GM19468 (cell line): ENCODE measurements around the gene TPPP2.

Source experiments
- ATAC-seq: cut with Tn5 transposase; IDR thresholded peaks from one replicate; pipeline ENCODE4 v1.9.1; 2021; ENCODE audit warnings: mild to moderate bottlenecking, moderate library complexity, moderate number of reproducible peaks; ENCODE audit not compliant: unreplicated experiment; ENCODE audit errors: extremely low read depth

The TPPP2 gene

DNA sequence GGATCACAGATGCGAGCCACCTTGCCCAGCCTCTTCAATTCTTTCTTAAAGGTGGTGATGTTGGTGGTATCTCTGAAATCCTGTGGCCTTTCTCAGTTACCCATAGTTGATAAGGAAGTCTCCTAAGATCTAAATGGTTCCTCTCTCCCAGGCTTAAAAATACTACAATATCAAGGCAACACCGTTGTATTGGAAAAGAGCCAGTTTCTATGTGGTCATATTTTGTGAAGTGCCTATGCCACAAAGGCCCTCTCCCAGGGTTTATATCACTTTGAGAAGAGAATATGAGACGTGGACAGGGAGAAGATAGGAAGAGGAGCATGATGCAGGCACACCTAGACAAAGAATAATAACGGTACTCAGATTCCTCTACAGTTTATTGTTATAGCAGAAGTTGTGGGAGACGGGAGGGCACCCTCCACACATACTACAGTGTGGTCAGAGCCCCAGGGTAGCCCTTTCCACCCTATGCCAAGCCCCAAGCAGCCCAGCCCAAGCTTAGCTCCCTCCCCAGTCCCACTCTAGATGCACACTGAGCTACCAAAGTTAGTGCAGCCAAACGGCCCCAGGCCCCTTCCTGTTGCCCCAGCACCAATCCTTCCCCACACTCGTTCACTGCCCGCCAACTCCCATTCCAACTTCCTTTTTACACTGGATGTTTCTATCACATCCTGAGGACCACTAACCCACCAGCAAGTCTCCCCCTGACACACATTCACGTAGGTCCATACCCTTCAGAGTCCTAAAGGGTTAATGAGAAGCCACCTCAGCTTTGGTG lies 13.4 kb upstream of the TPPP2 start:
- no peak for ATAC-seq

DNA sequence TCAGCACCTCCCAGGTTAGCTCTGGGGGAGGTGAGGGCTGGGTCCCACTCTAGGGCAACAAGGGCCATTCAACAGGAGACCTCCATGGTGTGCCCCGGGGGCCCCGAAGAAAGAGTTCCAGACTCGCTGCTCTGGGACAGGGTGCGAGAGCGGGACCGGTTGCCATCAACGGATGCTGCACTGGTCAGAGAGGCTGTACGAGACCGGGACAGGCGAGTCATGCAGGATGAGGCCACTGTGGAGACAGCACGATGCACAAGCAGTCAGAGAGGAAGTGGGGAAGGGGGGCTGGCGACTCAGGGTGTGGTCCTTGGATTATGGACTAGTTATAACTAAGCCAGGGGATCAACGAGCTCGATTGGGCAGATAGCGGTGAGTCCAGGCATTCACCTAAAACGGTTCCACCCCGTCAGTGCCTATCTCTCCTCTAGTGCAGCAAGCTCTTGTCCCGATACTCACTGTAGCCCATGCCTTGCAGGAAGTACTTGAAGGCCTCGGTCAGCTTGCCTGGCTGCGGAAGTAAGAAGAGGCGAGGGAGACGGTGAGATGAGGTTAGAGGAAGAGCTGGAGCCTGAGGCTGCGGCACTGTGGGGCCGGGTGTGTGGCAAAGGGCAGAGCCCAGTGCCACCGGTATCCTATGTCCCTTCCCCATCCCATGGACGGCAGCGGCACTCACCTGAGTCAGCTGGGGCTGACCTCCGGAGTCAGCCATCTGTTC lies 12.3 kb upstream of the TPPP2 start:
- no peak for ATAC-seq

DNA sequence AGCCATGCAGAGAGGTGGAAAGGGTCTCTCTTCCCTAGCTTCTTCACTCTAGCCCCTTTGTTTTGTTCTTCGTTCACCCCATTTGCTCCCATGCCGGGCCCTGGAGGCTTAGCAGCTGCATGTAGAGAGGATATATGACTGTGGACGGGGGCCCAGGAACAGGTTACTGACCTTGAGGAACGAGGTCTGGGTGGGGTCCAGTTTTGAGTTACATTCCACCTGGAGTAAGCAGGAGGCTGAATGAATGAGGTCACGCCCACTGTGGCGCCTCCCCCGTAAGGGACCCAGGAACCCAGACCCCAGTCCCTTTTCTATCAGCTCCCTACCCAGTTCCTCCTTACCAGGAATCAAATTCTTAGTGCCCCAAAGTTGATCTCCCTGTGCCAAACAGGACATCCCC lies 11.7 kb upstream of the TPPP2 start:
- ATAC-seq, result no peak

DNA sequence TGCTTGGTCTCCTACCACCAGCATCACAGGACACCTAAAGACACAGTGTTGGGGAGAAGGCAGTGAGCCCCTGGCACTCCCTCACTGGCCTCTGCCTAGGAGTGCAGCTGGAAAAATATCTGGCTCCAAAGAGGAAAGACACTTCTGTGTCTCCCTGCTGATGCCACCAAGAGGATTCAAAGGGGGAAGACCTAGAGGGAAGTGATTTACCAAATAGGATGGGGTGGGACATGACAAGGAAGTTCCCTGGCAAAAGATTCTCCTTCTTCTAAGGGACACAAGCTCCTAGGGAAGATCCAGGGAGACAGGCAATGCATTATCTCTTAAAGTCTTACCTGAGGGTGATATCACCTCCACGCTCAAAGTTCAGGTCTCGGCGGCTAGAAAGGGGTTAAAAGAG lies 11.2 kb upstream of the TPPP2 start:
- ATAC-seq, result no peak

DNA sequence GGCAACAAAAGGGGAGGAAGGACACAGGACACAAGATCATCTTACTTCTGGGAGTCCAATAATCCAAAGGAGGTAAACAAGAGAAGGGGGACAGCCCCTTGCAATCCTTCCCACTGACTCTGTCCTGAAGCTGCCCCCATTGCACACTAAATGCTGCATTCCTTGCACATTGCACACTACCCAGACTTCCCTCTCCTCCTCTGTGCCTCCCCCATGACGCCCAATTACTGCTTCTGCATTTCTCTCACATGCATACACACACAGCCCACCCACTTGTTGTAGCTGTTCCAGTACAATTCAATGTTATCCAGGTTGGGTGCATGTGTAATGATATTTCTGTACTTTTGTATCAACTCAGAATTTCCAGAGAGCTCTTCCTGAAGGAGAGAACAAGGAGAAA lies 10.7 kb upstream of the TPPP2 start:
- ATAC-seq, result no peak

DNA sequence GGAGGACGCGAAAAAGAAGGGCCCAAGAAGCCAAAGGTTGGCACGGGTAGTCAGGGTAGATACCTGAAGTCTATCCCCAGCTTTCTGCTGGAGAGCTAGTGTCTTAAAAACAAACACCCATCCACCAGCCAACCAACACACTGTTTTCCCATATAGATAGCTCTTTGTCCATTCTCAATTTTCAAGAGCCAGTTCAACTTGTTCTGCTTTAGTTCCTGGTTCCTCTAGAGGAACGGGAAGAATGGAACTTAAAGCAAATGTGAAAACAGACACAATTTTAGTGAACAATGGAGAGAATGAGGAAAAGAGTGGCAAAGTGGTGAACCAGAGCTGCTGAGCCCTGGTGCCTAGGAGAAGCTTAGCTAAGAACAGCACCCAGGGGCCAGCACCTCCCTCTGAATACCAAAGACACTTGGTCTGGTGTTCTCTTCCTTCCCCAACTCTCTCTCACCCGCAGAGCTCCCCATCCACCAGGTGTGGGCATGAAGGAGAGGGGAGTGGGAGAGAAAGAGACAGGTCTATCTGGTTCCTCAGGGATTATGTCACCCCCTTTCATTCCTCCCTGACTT lies 9.0 kb upstream of the TPPP2 start:
- no peak for ATAC-seq

DNA sequence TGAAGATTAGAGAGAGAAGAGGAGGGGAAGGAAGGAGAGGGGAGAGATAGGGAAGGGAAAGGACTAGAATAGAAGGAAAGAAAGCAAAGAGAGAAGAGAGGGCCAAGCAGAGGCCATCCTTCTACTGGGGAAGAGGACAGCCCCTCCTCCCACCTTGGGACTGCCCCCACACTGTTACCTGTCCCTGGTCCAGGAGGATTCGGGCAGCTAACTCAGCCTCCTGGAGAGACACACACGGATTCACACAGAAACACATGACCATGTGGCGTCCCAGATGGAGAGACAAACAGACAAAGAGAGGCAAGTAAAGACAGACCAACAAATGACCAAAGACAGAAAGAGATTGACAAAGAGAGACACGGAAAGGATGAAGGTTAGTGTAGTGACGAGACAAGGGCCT lies 7.3 kb upstream of the TPPP2 start:
- no peak for ATAC-seq

DNA sequence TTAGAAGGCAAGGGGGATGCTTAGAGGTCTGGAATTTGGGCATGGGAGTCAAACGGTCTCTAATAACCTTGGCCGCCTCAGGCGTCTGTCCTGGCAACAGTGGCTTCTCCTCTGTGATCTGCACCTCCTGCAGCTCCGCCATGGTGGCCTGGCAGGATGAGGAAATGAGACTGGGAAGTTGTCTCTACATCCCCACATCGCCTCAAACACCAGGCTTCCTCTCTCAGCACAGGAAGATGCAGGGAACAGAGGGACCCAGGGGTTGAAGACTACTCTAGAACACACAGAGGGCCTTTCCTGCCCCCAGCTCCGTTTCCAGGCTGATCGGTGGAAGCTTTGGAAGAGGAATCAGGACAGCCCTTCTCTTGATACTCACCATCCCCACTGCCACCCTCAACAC lies 6.8 kb upstream of the TPPP2 start:
- no peak for ATAC-seq

DNA sequence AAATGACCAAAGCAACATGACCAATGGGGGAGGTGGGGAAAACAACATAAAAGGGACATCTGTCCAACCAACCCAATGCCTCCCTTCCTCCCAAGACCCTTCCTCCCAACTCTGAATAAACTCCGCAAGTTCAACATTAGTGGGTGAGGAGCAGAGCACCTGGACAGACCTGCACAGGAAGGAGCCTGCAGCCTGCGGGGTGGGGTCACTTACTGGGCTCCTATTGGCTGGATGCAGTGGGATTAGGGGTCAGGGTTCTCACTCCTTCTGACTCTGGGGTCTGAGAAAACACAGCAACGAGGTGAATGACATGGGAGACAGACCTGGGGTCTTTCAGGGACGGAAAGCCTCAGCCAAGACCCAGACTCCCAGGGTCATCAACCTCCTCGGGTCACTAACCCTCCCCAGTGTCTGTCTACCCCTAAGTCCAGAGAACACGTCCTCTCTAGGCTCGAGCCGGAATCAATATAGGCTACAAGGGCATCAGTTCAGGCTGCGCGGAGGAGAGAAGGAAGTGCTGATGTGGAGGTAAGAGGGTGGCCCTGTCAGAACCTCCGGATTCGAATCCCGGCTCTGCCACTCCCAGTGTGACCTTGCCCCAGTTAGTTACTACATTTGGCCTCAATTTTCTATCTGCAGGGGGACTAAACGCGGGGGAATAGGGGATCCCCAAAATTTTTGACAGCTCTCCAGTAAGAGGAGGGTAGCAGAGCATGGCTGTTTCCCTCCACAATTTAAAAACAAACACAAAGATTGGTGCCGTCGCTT lies 6.0 kb upstream of the TPPP2 start:
- ATAC-seq, result no peak

DNA sequence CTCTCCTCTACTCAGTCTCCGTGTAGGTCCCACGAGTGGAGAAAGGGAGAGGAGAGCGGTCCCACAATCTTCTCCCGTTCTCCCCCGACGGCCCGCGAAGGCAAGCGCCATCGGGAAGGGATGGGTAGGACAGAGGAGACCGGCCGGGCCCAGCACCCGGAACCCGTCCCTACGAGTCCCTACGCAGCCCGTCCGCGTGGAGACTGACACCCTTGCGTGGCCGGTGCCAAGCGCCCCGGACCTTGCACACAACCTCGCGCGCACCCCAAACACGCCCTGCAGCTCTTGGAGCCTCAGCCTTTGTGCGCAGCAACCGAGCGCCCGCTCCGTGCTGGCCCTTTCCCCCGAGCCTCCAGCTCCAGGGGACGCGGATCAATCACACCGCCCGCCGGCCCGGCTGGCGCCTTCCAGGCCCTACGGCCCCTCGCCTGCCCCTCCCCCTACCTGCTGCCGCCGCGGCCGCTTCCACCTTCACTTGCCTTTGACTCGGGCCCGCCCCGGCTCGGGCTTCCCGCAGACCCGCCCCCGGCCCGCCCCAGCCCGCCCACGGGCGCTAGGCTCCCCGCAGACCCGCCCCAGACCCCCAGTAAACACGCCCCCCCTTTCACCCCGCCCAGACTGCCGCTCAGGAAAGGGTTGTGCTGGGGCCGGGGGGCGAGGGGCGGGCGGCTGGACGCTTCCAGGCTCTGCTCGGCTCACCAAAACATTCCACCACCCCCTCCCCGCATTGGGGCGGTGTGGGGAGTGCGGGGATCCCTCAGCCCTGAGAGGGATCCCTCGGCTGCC lies 5.2 kb upstream of the TPPP2 start, which contains the start of gene NDRG2:
NDRG2 (minus strand) TSS at position 477 of the 786 bp plus-strand sequence. CDS start 1,746 bp downstream, outside the sequence.
- no peak for ATAC-seq

DNA sequence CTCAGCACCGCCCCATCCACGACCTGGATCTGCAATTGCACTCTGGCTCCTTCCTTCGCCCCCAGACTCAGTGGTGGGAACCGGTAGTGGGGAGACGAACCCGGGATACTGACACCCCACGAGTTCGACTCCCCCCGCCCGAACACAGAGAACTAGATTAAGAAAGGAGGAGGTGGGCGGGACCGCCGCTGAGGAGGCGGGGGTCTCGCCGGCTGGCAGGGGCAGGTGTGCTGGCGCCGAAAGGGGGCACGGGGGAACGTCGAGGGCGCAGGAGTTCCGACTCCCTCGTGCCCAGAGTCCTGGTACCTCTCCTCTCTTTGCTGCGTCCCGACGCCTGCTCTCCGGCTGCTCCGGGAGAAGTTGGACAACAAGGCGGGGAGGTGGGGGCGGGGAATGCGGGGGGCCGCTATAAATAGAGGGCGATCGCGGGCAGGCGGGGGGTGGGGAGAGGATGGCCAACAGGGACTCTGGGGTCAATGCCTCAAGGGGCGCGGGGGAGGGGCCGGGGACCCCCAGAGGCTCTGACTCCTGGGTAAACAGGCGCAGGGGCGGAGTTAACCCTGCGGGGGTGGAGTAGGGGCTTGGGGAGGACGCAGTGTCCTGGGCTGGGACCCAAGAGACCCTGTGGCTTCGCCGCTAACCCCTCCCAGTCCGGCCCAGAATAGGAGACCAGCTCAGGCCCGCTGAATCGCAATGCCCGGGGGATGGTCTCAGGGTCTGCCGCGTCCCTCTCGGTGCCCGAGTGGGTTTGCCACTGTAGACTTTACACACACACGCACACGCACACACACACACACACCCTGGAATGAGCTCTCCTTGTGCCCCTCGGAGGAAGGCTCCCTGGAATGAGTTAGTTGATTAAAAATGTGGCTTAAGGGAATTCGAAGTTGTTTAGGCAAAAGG lies 4.4 kb upstream of the TPPP2 start:
- ATAC-seq, result no peak

DNA sequence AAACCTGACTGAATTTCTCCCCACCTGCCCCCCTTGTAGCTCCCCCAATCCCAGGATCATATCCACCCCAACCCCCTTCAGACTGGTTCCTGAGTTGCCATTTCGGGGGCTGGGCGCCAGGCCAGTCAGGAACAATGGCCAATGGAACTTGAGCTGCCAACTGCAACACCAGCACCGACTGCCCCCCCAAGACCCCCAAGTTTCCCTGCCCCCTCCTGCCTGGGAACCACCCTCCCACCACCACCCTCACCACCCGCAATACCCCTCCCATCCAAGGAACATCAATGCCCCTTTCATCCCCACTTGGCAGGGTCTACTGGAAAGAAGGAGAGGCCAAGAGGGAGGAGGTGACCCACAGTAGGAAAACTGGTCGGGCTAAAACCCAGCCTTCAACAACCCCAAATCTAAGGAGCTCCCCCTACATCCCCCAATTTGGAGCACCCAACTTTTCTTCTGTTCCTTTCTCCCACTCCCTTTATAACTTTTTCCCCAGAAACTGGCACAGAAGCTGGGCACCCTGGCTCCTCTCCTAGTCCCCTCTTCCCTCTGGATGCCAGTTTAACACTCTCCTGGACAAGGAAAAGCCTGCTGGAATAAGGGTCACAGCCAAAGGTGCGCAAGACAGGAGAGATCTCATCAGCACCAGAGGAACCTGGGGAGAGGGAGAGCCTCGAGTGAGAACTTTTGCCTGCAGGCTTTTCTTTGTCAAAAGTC lies 3.6 kb upstream of the TPPP2 start:
- no peak for ATAC-seq

DNA sequence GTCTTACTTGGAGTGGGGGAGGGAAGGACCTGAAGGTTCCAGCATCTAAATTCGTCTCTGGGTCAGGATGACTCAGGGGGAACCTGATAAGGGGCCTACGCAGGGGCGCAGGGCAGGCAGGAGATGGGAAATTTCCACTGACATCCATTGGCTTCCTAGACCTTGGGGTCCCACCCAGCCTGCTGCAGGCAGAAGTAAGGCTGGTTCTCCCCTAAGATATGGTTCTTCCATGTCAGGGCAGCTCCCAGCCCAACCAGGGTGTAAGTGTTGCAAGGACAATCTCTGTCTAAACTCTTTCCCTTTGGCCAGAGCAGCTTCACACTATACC lies 3.1 kb upstream of the TPPP2 start:
- no peak for ATAC-seq

DNA sequence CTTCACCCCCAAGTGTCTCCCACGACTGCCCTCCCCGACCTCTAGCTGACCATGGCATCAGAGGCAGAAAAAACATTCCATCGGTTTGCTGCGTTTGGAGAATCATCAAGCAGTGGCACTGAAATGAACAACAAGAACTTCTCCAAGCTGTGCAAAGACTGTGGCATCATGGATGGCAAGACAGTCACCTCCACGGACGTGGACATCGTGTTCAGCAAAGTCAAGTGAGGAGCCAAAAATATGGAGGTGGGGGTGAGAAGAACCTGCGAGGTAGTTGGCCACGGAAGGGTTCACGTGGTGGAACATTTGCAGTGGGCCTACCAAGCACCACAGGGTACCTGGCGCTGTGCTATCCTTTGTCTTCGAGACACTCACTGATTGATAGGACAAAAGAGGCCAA lies 514 bp downstream of the TPPP2 start:
- no peak for ATAC-seq

DNA sequence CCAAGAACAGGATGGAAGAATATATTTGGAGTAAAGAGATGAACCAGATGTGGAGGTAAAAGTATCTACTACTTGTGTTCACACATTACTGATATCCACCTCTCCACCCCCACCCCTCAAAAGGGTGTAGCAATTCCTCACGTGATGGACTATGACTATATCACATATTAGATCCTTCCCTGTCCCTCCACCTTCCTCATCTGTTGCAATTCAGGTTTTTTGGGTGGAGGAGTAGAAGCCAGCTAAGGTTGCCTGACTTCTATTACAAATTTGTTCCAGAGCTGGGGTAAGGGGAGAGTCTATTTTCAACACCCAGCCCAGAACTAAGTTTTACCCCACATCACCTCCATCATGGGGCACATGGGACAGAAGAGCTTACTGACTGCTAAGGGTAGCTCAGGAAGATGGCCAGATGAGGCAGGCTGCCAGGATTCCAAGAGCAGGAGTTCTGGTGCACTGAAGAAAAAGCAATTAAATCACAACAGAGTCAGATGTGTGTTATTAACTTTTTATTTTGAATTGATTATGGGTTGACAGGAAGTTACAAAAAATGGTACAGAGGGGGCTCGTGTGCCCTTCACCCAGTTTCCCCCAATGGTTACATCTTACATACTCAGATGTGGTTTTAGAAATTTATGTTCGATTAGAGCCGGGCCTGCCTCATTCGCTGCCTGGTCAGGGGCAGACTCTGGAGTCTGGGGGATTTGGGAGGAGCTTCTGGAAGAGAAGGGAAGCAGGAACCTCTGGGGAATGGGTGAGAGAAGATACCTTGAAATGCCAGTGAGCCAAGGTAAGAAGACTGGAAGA lies 2.5 kb downstream of the TPPP2 start:
- no peak for ATAC-seq

DNA sequence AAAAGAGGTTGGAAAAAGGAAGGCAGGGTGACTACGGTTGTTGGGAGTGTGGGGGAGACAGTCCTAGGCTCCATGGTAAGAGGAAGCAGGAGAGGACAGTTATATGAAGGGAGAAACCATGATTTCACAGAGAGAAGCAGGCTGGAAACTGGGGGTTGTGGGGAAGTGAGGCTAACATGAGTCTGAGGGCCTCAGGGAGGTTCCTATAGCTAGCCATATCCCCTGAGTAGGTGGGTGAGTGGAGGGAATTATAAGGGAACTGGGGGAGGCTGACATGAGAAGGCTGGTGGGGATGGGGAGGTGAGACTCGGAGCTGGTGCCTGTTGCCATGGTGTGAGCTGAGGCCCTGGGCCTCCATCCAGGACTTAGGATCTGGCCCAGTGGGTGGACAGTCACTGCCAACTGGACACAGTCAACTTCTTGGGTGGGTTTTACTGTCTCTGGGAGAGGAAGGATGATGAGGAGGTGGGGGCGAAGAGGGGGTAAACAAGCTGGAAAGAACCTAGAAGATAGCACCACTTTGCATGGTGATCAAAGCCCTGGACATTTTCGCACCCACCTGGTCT lies 3.2 kb downstream of the TPPP2 start:
- no peak for ATAC-seq

DNA sequence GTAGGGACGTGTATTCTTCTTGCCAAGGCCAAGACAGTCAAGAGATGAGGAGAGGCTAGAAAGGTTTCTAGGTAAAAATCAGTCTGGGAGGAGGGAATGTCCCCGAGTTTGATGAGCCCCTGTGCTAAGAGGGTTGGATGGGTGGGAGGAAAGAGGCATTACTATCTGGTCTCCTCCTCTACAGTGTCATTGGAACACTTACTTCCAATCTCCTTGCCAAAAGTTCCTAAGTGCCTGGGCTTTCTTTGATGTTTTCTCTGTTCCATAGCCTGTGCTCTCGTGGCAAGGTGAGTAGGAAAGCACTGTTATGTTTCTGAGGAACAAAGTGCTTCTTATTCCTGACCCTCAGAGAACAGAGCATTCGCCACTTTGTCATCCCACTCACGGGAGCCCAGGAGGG lies 4.7 kb downstream of the TPPP2 start, which contains the start of gene RNASE13:
RNASE13 (minus strand) TSS at position 101 of the 400 bp plus-strand sequence. CDS start 519 bp downstream, outside the sequence.
- ATAC-seq, result no peak
